ENCODE results near the gene TMEM45B.

- TF ChIP-seq CTCF (IDR thresholded peaks at IDR 0.05) = no peak
- TF ChIP-seq POLR2A (IDR thresholded peaks at IDR 0.05) = no peak
- TF ChIP-seq POLR2AphosphoS5 (IDR thresholded peaks at IDR 0.05) = no peak
- no peak for TF ChIP-seq EP300 (IDR thresholded peaks at IDR 0.05)
Measured at GRCh38 chr11:129849447-129850130, 33.9 kb downstream of the TMEM45B start.

Data from gastroesophageal sphincter (tissue), 3 donors.